Type B pancreatic cell (in vitro differentiated cells): ENCODE measurements around the gene CCDC90B. TPM values are rescaled to one million over a fixed set of nuclear protein-coding genes. Genes with fewer than 3 reads are reported as not detected.
"Not testable (repeated sequence)": the region's sequence is repeated elsewhere in the genome, so short reads cannot be mapped to it uniquely, and the experiment has no call there.

ENCODE experiments used
- DNase-seq: peaks from one replicate; pipeline ENCODE4 v3.0.0; 2021; ENCODE audit warnings: mixed read lengths; ENCODE audit not compliant: unreplicated experiment; ENCODE audit errors: extremely low spot score
- H3K27ac Mint-ChIP-seq: 2 replicates; pipeline ENCODE4 v1.8.0; 2021; ENCODE audit warnings: mild to moderate bottlenecking, mixed read lengths
- H3K27me3 Mint-ChIP-seq: 2 replicates; pipeline ENCODE4 v1.8.0; 2021; ENCODE audit warnings: mixed read lengths
- H3K36me3 Mint-ChIP-seq: 2 replicates; pipeline ENCODE4 v1.8.0; 2021; ENCODE audit warnings: mixed read lengths
- H3K4me1 Mint-ChIP-seq: one replicate; pipeline ENCODE4 v1.8.0; 2021; ENCODE audit warnings: mixed read lengths; ENCODE audit not compliant: unreplicated experiment
- H3K4me3 Mint-ChIP-seq: 2 replicates; pipeline ENCODE4 v1.8.0; 2021; ENCODE audit warnings: mild to moderate bottlenecking, mixed read lengths
- H3K9me3 Mint-ChIP-seq: 2 replicates; pipeline ENCODE4 v1.8.0; 2021; ENCODE audit warnings: mixed read lengths
- total RNA-seq: library from RNA; stranded (reverse); gene quantifications from 2 replicates; pipeline ENCODE4 v1.2.1, GENCODE V29; 2021; ENCODE audit warnings: low replicate concordance
- TF ChIP-seq, protein P1 (sequence below): fragments of 200-600 bp; sonication (generic); conservative IDR thresholded peaks from 2 replicates; pipeline ENCODE4 v1.5.0; 2021; ENCODE audit warnings: antibody characterized with exemption, mild to moderate bottlenecking

The CCDC90B gene
- total RNA-seq, 1 donor from 2014 or later, result 33.5 TPM

DNA sequence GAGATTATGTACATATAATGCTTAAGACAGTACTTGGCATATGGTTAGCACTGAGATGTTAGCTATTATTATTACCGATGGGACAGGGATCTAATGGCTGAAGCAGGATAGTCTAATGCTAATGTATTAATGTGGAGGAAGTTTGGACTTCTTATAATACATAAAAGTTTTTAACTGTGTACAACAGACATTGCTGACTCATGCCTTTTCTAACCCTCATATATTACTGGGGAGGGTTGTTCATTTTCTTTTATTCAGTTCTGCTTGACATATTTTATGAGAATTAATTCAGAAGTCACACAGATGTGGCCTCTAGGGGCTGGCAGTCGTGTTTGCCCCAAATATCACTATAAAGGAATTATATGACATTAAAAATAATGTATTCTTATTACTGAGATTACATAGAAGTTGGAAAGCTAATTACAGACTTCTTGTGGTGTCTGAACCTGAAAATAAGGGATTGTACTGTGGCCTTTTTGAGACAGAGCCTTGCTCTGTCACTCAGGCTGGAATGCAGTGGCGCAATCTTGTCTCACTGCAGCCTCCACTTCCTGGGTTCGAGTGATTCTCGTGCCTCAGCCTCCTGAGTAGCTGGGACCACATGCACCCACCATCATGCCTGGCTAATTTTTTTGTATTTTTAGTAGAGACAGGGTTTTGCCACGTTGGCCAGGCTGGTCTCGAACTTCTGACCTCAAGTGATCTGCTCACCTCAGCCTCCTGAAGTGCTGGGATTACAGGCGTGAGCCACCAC, 10.1 kb downstream of the CCDC90B start:
- Mint-ChIP-seq H3K4me3 (no peak overlapping the region), H3K27ac (no peak overlapping the region), H3K9me3 (no peaks in the 10 kb centered on the region), H3K4me1 (peaks cover 6% of the 10 kb centered on the region), H3K27me3 (no peaks in the 10 kb centered on the region), H3K36me3 (peaks cover 25% of the 10 kb centered on the region)
- TF ChIP-seq, protein P1, sequence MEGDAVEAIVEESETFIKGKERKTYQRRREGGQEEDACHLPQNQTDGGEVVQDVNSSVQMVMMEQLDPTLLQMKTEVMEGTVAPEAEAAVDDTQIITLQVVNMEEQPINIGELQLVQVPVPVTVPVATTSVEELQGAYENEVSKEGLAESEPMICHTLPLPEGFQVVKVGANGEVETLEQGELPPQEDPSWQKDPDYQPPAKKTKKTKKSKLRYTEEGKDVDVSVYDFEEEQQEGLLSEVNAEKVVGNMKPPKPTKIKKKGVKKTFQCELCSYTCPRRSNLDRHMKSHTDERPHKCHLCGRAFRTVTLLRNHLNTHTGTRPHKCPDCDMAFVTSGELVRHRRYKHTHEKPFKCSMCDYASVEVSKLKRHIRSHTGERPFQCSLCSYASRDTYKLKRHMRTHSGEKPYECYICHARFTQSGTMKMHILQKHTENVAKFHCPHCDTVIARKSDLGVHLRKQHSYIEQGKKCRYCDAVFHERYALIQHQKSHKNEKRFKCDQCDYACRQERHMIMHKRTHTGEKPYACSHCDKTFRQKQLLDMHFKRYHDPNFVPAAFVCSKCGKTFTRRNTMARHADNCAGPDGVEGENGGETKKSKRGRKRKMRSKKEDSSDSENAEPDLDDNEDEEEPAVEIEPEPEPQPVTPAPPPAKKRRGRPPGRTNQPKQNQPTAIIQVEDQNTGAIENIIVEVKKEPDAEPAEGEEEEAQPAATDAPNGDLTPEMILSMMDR, result no peak
- no peak for DNase-seq

DNA sequence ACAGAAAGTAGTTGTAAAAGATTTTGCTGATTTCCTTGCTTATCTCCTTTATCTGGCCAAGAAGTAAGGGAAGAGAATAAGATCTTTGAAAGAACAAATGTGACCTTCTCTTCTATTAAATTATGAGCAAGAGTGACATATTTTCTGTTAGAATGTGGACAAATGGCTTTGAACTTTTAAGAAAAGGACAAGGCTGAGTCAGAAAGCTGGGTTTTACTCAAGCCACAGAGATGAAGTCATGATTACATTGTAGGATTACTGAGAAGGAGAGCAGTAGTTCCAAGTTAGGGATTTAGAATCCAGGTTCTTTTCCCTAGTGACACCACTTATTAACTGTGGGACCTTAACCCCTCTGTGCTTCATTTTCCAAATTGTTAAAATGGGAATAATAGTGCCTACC, 13.5 kb downstream of the CCDC90B start:
- no peak overlapping the region for H3K4me3 Mint-ChIP-seq
- TF ChIP-seq, protein P1, result no peak
- H3K27me3 Mint-ChIP-seq, result no peaks in the 10 kb centered on the region
- H3K4me1 Mint-ChIP-seq, result no peaks in the 10 kb centered on the region
- H3K36me3 Mint-ChIP-seq, result peaks cover 44% of the 10 kb centered on the region
- peak overlapping the region; percentile 26 for H3K27ac Mint-ChIP-seq
- H3K9me3 Mint-ChIP-seq, result no peaks in the 10 kb centered on the region
- DNase-seq, result no peak

DNA sequence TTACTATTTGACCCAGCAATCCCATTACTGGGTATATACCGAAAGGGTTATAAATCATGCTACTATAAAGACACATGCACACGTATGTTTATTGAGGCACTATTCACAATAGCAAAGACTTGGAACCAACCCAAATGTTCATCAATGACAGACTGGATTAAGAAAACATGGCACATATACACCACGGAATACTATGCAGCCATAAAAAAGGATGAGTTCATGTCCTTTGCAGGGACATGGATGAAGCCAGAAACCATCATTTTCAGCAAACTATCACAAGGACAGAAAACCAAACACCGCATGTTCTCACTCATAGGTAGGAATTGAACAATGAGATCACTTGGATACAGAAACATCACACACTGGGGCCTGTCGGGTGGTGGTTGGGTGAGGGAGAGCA, 14.4 kb downstream of the CCDC90B start:
- DNase-seq, H3K4me1 Mint-ChIP-seq, H3K27ac Mint-ChIP-seq, H3K4me3 Mint-ChIP-seq, H3K27me3 Mint-ChIP-seq, H3K9me3 Mint-ChIP-seq: not testable (repeated sequence)
- H3K36me3 Mint-ChIP-seq, result peaks cover 50% of the 10 kb centered on the region

GRCh38 chr11:83269080-83269479, 17.1 kb downstream of the CCDC90B start:
- H3K9me3 Mint-ChIP-seq, H3K27ac Mint-ChIP-seq, H3K4me1 Mint-ChIP-seq, DNase-seq, H3K27me3 Mint-ChIP-seq, H3K4me3 Mint-ChIP-seq: not testable (repeated sequence)
- H3K36me3 Mint-ChIP-seq, result peaks cover 54% of the 10 kb centered on the region

DNA sequence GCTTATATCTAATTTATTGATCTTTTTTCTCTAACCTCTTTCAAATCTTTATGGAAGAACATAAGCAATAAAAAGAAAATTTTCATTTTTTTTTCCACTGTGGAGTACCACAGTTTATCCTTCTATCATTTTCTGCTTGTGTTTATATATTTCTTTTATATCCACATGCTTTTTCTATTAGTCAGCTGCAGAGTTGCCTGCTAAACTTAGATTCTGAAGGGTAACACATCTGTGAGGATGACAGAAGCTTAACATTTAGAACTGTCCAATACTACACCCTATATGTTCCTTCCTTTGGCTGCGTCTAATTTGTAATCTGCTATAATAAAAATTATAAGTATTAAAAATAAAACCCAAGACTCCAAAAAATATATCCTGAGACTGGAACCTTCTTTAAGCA, 20.8 kb downstream of the CCDC90B start:
- no peaks in the 10 kb centered on the region for H3K9me3 Mint-ChIP-seq
- no peak for DNase-seq
- H3K36me3 Mint-ChIP-seq, result peaks cover 37% of the 10 kb centered on the region
- no peak overlapping the region for H3K27ac Mint-ChIP-seq
- no peak overlapping the region for H3K4me3 Mint-ChIP-seq
- TF ChIP-seq, protein P1, result no peak
- no peaks in the 10 kb centered on the region for H3K27me3 Mint-ChIP-seq
- H3K4me1 Mint-ChIP-seq, result no peaks in the 10 kb centered on the region

GRCh38 chr11:83259559-83259958, 26.6 kb downstream of the CCDC90B start:
- H3K4me3 Mint-ChIP-seq, result no peak overlapping the region
- peaks cover 12% of the 10 kb centered on the region for H3K36me3 Mint-ChIP-seq
- no peak overlapping the region for H3K27ac Mint-ChIP-seq
- H3K4me1 Mint-ChIP-seq, result peaks cover 4% of the 10 kb centered on the region
- no peaks in the 10 kb centered on the region for H3K27me3 Mint-ChIP-seq
- H3K9me3 Mint-ChIP-seq, result no peaks in the 10 kb centered on the region
- no peak for DNase-seq
- TF ChIP-seq, protein P1, result no peak
